DOHH2 (cell line): ENCODE measurements around the gene THRAP3.

Experiments used
- H3F3A ChIP-seq: fragments of 200-600 bp; sonication (generic), shearing (Covaris generic); 2 replicates; pipeline ENCODE4 v1.6.0; 2016; ENCODE audit warnings: antibody characterized with exemption, mild to moderate bottlenecking; ENCODE audit not compliant: control insufficient read depth, insufficient read depth
- H3K27ac ChIP-seq: fragments of 200-600 bp; sonication (generic); 2 replicates; pipeline ENCODE4 v1.5.1; 2014; ENCODE audit warnings: low read depth, mild to moderate bottlenecking, low read length, moderate library complexity
- H3K27me3 ChIP-seq: fragments of 200-600 bp; sonication (generic); 2 replicates; pipeline ENCODE4 v1.6.1; 2014; ENCODE audit warnings: mild to moderate bottlenecking, low read length, mixed read lengths; ENCODE audit not compliant: control insufficient read depth
- H3K36me3 ChIP-seq: fragments of 200-600 bp; sonication (generic); 2 replicates; pipeline ENCODE4 v1.6.1; 2014; ENCODE audit warnings: mild to moderate bottlenecking, low read length, moderate library complexity, mixed read lengths; ENCODE audit not compliant: control insufficient read depth
- H3K4me1 ChIP-seq: fragments of 200-600 bp; sonication (generic); 2 replicates; pipeline ENCODE4 v1.6.1; 2014; ENCODE audit warnings: mild to moderate bottlenecking, low read length, mixed read lengths; ENCODE audit not compliant: control insufficient read depth
- H3K4me2 ChIP-seq: fragments of 200-600 bp; sonication (generic); 2 replicates; pipeline ENCODE4 v1.6.0; 2014; ENCODE audit warnings: mild to moderate bottlenecking, low read length, moderate library complexity
- H3K4me3 ChIP-seq: fragments of 200-600 bp; sonication (generic); 2 replicates; pipeline ENCODE4 v1.5.1; 2014; ENCODE audit warnings: mild to moderate bottlenecking, low read length, mixed read lengths
- H3K79me2 ChIP-seq: fragments of 200-600 bp; sonication (generic); 2 replicates; pipeline ENCODE4 v1.6.1; 2014; ENCODE audit warnings: mild to moderate bottlenecking, low read length, mixed read lengths; ENCODE audit not compliant: control insufficient read depth
- H3K9me2 ChIP-seq: fragments of 200-600 bp; sonication (generic); replicated peaks from 2 replicates; pipeline ENCODE4 v1.6.1; 2014; ENCODE audit warnings: mild to moderate bottlenecking, low read length, mixed read lengths; ENCODE audit not compliant: control insufficient read depth
- H3K9me3 ChIP-seq: fragments of 200-600 bp; sonication (generic); 2 replicates; pipeline ENCODE4 v1.6.1; 2014; ENCODE audit warnings: antibody characterized with exemption, low read length, mixed read lengths; ENCODE audit not compliant: control insufficient read depth, insufficient read depth
- H4K20me1 ChIP-seq: fragments of 200-600 bp; sonication (generic); 2 replicates; pipeline ENCODE4 v1.6.0; 2014; ENCODE audit warnings: low read depth, mild to moderate bottlenecking, antibody characterized with exemption, low read length, moderate library complexity; ENCODE audit not compliant: control insufficient read depth, insufficient read depth
- EZH2phosphoT487 ChIP-seq: fragments of 200-600 bp; sonication (generic); IDR thresholded peaks from 2 replicates; pipeline ENCODE4 v1.6.1; 2017; ENCODE audit warnings: borderline replicate concordance, mild to moderate bottlenecking, antibody characterized with exemption, low read length, moderate library complexity, mixed read lengths
- TF ChIP-seq, protein P1 (sequence below): fragments of 200-600 bp; sonication (generic); IDR thresholded peaks from one replicate; pipeline ENCODE4 v1.5.1; 2014; ENCODE audit warnings: antibody characterized with exemption, mild to moderate bottlenecking, low read depth, low read length; ENCODE audit not compliant: poor library complexity, severe bottlenecking

The THRAP3 gene

DNA sequence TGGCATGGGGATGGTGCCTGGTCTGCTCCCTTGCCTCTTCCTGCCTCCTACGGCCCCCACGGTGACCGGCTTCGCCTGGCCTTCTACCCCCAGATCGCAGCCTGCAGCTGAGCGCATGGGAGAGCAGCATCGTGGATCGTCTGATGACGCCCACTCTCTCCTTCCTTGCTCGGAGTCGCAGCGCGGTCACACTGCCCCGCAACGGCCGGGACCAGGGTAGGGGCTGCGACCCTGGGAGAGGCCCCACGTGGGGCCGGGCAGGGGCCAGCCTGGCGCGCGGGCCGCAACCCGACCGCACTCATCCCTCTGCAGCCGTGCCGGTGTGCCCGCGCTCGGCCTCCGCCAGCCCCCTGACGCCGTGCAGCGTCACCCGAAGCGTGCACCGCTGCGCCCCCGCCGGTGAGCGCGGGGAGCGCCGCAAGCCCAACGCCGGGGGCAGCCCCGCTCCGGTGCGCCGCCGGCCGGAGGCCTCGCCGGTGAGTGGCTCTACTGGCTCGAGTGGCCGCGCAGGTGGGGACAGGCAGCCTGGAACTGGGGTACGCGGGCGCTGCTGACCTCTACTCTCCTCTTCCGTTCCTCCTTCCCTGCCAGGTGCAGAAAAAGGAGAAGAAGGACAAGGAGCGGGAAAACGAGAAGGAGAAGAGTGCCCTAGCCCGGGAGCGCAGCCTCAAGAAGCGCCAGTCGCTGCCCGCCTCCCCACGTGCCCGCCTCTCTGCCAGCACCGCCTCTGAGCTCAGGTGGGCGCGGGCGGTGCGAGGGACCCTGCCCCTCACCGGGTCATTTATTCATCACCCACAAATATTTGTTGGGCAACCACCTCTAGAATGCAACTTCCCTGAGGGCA is 47.9 kb upstream of the THRAP3 start:
- Histone ChIP-seq H3K4me1 (peaks cover 8% of the 10 kb centered on the region), H4K20me1 (peaks cover 4% of the 10 kb centered on the region; the same call in 1 of the 2 replicates), H3K27me3 (no peaks in the 10 kb centered on the region), H3K27ac (no peak overlapping the region), H3F3A (no peaks in the 10 kb centered on the region), H3K79me2 (no peaks in the 10 kb centered on the region), H3K36me3 (peaks cover 89% of the 10 kb centered on the region), H3K4me3 (no peak overlapping the region), H3K4me2 (no peak overlapping the region), H3K9me3 (no peaks in the 10 kb centered on the region), H3K9me2 (no peaks in the 10 kb centered on the region)
- TF ChIP-seq, protein P1, sequence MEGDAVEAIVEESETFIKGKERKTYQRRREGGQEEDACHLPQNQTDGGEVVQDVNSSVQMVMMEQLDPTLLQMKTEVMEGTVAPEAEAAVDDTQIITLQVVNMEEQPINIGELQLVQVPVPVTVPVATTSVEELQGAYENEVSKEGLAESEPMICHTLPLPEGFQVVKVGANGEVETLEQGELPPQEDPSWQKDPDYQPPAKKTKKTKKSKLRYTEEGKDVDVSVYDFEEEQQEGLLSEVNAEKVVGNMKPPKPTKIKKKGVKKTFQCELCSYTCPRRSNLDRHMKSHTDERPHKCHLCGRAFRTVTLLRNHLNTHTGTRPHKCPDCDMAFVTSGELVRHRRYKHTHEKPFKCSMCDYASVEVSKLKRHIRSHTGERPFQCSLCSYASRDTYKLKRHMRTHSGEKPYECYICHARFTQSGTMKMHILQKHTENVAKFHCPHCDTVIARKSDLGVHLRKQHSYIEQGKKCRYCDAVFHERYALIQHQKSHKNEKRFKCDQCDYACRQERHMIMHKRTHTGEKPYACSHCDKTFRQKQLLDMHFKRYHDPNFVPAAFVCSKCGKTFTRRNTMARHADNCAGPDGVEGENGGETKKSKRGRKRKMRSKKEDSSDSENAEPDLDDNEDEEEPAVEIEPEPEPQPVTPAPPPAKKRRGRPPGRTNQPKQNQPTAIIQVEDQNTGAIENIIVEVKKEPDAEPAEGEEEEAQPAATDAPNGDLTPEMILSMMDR = no peak
- no peak for TF ChIP-seq EZH2phosphoT487

GRCh38 chr1:36177589-36178431 is 46.4 kb upstream of the THRAP3 start:
- peaks cover 82% of the 10 kb centered on the region for H3K36me3 ChIP-seq
- no peak overlapping the region for H3K4me3 ChIP-seq
- H3K9me3 ChIP-seq = no peaks in the 10 kb centered on the region
- H3K4me1 ChIP-seq = peaks cover 8% of the 10 kb centered on the region
- H3K4me2 ChIP-seq = no peak overlapping the region
- H3K27me3 ChIP-seq = no peaks in the 10 kb centered on the region
- no peaks in the 10 kb centered on the region for H3K79me2 ChIP-seq
- no peaks in the 10 kb centered on the region for H3F3A ChIP-seq
- H4K20me1 ChIP-seq = peaks cover 2% of the 10 kb centered on the region; the same call in 1 of the 2 replicates
- no peak for TF ChIP-seq EZH2phosphoT487
- TF ChIP-seq, protein P1 = no peak
- H3K9me2 ChIP-seq = no peaks in the 10 kb centered on the region
- H3K27ac ChIP-seq = no peak overlapping the region

DNA sequence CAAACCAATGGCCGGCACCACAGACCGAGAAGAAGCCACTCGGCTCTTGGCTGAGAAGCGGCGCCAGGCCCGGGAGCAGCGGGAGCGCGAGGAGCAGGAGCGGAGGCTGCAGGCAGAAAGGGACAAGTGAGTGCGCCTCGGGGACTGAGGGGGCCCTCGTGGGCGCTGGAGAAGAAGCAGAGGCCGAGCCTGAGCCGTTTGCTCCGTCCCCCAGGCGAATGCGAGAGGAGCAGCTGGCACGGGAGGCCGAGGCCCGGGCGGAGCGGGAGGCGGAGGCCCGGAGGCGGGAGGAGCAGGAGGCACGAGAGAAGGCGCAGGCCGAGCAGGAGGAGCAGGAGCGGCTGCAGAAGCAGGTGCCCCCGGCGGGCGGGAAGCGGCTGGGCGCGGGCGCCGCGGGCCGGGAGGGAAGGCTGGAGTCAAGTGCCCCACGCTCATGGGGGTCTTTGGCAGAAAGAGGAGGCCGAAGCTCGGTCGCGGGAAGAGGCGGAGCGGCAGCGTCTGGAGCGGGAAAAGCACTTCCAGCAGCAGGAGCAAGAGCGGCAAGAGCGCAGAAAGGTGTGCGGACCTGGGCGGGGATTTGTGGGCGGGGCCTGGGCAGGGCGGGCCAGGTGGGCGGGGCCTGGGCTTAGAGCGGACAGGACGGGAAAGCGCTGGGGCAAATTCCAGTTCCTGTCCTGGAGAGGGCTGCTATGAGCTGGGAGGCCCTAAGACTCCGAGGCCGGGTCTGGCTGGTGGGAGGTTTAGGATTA is 45.6 kb upstream of the THRAP3 start:
- no peak overlapping the region for H3K4me2 ChIP-seq
- no peak overlapping the region for H3K27ac ChIP-seq
- peaks cover 73% of the 10 kb centered on the region for H3K36me3 ChIP-seq
- H3K9me2 ChIP-seq = no peaks in the 10 kb centered on the region
- peaks cover 8% of the 10 kb centered on the region for H3K4me1 ChIP-seq
- H4K20me1 ChIP-seq = no peaks in the 10 kb centered on the region; the same call in 1 of the 2 replicates
- no peaks in the 10 kb centered on the region for H3F3A ChIP-seq
- H3K27me3 ChIP-seq = no peaks in the 10 kb centered on the region
- H3K4me3 ChIP-seq = no peak overlapping the region
- no peaks in the 10 kb centered on the region for H3K9me3 ChIP-seq
- H3K79me2 ChIP-seq = no peaks in the 10 kb centered on the region
- no peak for TF ChIP-seq EZH2phosphoT487
- TF ChIP-seq, protein P1 = no peak
